IMR-90 (cell line): Measurements from ENCODE around the gene EXOC2. TPM values are rescaled to one million over a fixed set of nuclear protein-coding genes. Genes with fewer than 3 reads are reported as not detected.

Experiments
- ATAC-seq: fragments of 200-7000 bp; cut with Tn5 transposase; 2 replicates; pipeline ENCODE4 v1.9.1; 2020; ENCODE audit warnings: low read depth, mild to moderate bottlenecking, moderate library complexity
- BruUV-seq: library from RNA; stranded (reverse); fragments of 400-500 nt; replicated peaks from 2 replicates; lab custom pipeline; 2021; lab: Mats Ljungman, UMichigan
- CTCF ChIA-PET: fragments of 300-600 bp; formaldehyde crosslinking; extraction: SDS; loops from one replicate; lab custom pipeline; 2021; ENCODE audit warnings: antibody characterized with exemption; lab: Yijun Ruan, JAX
- POLR2A ChIA-PET: fragments of 300-600 bp; sonication (Branson Sonifier 250); formaldehyde crosslinking; loops from one replicate; lab custom pipeline; 2022; ENCODE audit warnings: antibody characterized with exemption; ENCODE audit not compliant: unreplicated experiment; lab: Charles Lee
- DNase-seq: peaks from one replicate; pipeline ENCODE4 v3.0.0; 2013
- H2AFZ ChIP-seq: replicated peaks from 2 replicates; pipeline ENCODE3; 2013; ENCODE audit warnings: low read length, mild to moderate bottlenecking; ENCODE audit not compliant: poor library complexity
- H2AK5ac ChIP-seq: 2 replicates; pipeline ENCODE4 v1.6.1; 2013; ENCODE audit warnings: low read depth, low read length, inconsistent platforms
- H2AK9ac ChIP-seq: replicated peaks from 2 replicates; pipeline ENCODE3; 2013; ENCODE audit warnings: mild to moderate bottlenecking, low read depth, low read length, moderate library complexity; ENCODE audit not compliant: poor library complexity
- H2BK120ac ChIP-seq: 2 replicates; pipeline ENCODE4 v1.6.1; 2013; ENCODE audit warnings: low read depth, low read length, inconsistent platforms
- H2BK15ac ChIP-seq: 3 replicates; pipeline ENCODE4 v1.6.1; 2013; ENCODE audit warnings: low read depth, low read length, inconsistent platforms
- H2BK20ac ChIP-seq: 2 replicates; pipeline ENCODE4 v1.6.1; 2013; ENCODE audit warnings: low read depth, mild to moderate bottlenecking, inconsistent platforms, low read length, moderate library complexity
- H2BK5ac ChIP-seq: 2 replicates; pipeline ENCODE4 v1.6.1; 2013; ENCODE audit warnings: mild to moderate bottlenecking, low read depth, low read length, inconsistent platforms; ENCODE audit not compliant: poor library complexity, severe bottlenecking
- H3K14ac ChIP-seq: replicated peaks from 2 replicates; pipeline ENCODE4 v1.6.1; 2013; ENCODE audit warnings: low read depth, low read length, inconsistent platforms
- H3K18ac ChIP-seq: 2 replicates; pipeline ENCODE4 v1.6.1; 2013; ENCODE audit warnings: low read depth, low read length, control low read depth
- H3K23ac ChIP-seq: 2 replicates; pipeline ENCODE4 v1.6.1; 2013; ENCODE audit warnings: low read depth, low read length, inconsistent platforms
- H3K27ac ChIP-seq: 2 replicates; pipeline ENCODE4 v1.5.1; 2013; ENCODE audit warnings: mild to moderate bottlenecking, control low read depth, low read length; ENCODE audit not compliant: insufficient read depth
- H3K27me3 ChIP-seq: 2 replicates; pipeline ENCODE4 v1.6.1; 2013; ENCODE audit warnings: low read length; ENCODE audit not compliant: control insufficient read depth, insufficient read depth
- H3K36me3 ChIP-seq: 2 replicates; pipeline ENCODE4 v1.6.1; 2013; ENCODE audit warnings: low read length, mixed read lengths; ENCODE audit not compliant: control insufficient read depth, insufficient read depth
- H3K4ac ChIP-seq: 2 replicates; pipeline ENCODE4 v1.6.1; 2013; ENCODE audit warnings: low read depth, low read length, inconsistent platforms
- H3K4me1 ChIP-seq: 2 replicates; pipeline ENCODE4 v1.6.1; 2013; ENCODE audit warnings: low read length, mixed read lengths; ENCODE audit not compliant: control insufficient read depth, insufficient read depth
- H3K4me2 ChIP-seq: 2 replicates; pipeline ENCODE4 v1.6.1; 2013; ENCODE audit warnings: low read depth, mild to moderate bottlenecking, control low read depth, low read length, moderate library complexity
- H3K4me3 ChIP-seq: 2 replicates; pipeline ENCODE4 v1.5.1; 2013; ENCODE audit warnings: low read depth, mild to moderate bottlenecking, control low read depth, low read length, moderate library complexity; ENCODE audit not compliant: insufficient read depth
- H3K56ac ChIP-seq: 2 replicates; pipeline ENCODE4 v1.6.1; 2013; ENCODE audit warnings: low read length, inconsistent platforms; ENCODE audit not compliant: insufficient read depth; ENCODE audit errors: extremely low read depth
- H3K79me1 ChIP-seq, 2 experiments: 2 replicates each; pipeline ENCODE4 v1.6.1; 2013; ENCODE audit warnings: low read length in 2 of 2, inconsistent platforms in 1 of 2, low read depth in 1 of 2
- H3K9ac ChIP-seq: 2 replicates; pipeline ENCODE4 v1.6.1; 2013; ENCODE audit warnings: low read depth, low read length, control low read depth
- H3K9me1 ChIP-seq: 2 replicates; pipeline ENCODE4 v1.6.1; 2013; ENCODE audit warnings: low read length, inconsistent platforms; ENCODE audit not compliant: insufficient read depth
- H3K9me3 ChIP-seq: 2 replicates; pipeline ENCODE4 v1.6.1; 2013; ENCODE audit warnings: low read length; ENCODE audit not compliant: control insufficient read depth, insufficient read depth
- H4K20me1 ChIP-seq: 2 replicates; pipeline ENCODE4 v1.6.1; 2013; ENCODE audit warnings: low read length, inconsistent platforms; ENCODE audit not compliant: insufficient read depth
- H4K5ac ChIP-seq: 2 replicates; pipeline ENCODE4 v1.6.1; 2013; ENCODE audit warnings: mild to moderate bottlenecking, low read depth, low read length, control low read depth
- H4K8ac ChIP-seq, 2 experiments: 2 replicates each; pipeline ENCODE4 v1.6.1; 2013; ENCODE audit warnings: low read depth in 2 of 2, low read length in 2 of 2, control low read depth in 1 of 2, inconsistent platforms in 1 of 2
- H4K91ac ChIP-seq: 2 replicates; pipeline ENCODE4 v1.6.1; 2013; ENCODE audit warnings: low read depth, low read length, inconsistent platforms; ENCODE audit not compliant: insufficient read depth
- CEBPB ChIP-seq: IDR thresholded peaks from 2 replicates; pipeline ENCODE4 v1.6.1; 2012; ENCODE audit warnings: low read depth, low read length, improper control_type of control experiment
- MXI1 ChIP-seq: IDR thresholded peaks from 2 replicates; pipeline ENCODE4 v1.6.1; 2012; ENCODE audit warnings: low read depth, mild to moderate bottlenecking, low read length, moderate library complexity, borderline replicate concordance
- POLR2A ChIP-seq: IDR thresholded peaks from 2 replicates; pipeline ENCODE4 v1.6.1; 2012; ENCODE audit warnings: mild to moderate bottlenecking, low read depth, low read length
- WGBS, 2 experiments: methylation state at CpG; one replicate each; pipeline versions ENCODE4 v1.1.5 to v1.1.7; 2013; ENCODE audit warnings: missing lambda C conversion rate in 2 of 2; ENCODE audit not compliant: insufficient read length in 1 of 2; ENCODE audit errors: extremely low coverage in 2 of 2; 5-methylcytosine and 5-hydroxymethylcytosine counted together
- dilution Hi-C: fragments of 300-500 bp; cut with HindIII; formaldehyde crosslinking; loops from one replicate; pipeline ENCODE4 v1.14.3; 2018; ENCODE audit warnings: low sequenced_read_pairs; ENCODE audit not compliant: unreplicated experiment
- in situ Hi-C: fragments of 300-500 bp; cut with MboI; formaldehyde crosslinking; loops from 3 replicates; pipeline ENCODE4 v1.14.3; 2019; ENCODE audit warnings: low sequenced_read_pairs, inconsistent platforms, mixed read lengths
- intact Hi-C: fragments of 100-400 bp; cut with micrococcal nuclease; formaldehyde crosslinking; loops from 2 replicates; pipeline ENCODE4 v1.10.0; 2022
- polyA plus RNA-seq, 3 experiments: library from polyadenylated mRNA; depleted of rRNA; stranded (reverse); fragments of >200 nt; gene quantifications; 2 replicates each; pipeline ENCODE4 v1.2.3, GENCODE V29; 2012; ENCODE audit warnings: low replicate concordance in 1 of 3
- total RNA-seq: library from RNA; depleted of rRNA; stranded (reverse); fragments of >200 nt; gene quantifications from 2 replicates; pipeline ENCODE4 v1.2.3, GENCODE V29; 2012

The EXOC2 gene
- total and polyA plus RNA-seq, 2 of the 4 experiments (the other 2 are of a cell fraction): 13.1 to 37.3 TPM

DNA sequence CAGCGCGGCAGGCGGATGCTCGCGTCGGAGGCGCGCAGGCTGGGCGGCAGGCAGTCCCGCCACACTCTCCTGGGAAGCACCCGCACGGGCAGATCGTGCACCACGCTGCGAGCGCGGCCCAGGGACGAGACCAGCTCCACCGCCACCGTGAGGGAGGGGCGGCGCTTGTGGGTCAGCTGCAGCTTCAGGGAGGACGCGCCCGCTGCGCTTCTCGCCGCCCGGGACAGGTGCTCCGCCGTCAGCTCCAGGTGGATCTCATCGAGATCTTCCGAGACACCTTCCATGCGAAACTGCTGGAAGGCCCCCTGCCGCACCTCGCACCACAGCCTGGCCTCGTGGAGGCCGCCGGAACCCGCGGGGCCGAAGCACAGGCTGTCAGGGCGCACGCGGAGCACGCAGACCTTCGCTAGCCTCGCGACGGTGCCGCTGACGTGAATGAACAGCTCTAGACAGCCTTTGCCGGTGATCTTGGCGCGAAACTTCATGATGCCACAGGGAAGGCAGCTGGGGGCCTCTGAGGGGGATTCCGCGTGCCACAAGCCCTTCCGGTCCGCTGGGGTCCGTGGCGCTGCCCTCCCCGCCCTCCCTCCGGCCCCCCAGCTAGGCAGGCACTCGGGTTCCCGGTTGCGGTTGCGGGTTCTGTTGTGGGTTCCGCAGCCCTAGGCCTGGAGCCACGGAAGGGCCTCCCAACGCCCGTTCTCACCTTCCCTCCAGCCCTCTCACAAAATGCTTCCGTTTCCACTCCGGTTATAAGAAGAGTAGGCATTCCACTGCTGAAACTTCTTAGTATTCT is 36.3 kb downstream of the EXOC2 start, which contains the start of gene HUS1B:
Gene HUS1B (minus strand): TSS at position 641 of the 793 bp plus-strand sequence. CDS start 156 bp downstream, at position 485.
- POLR2A ChIA-PET: no interaction called here
- H3K56ac ChIP-seq: no peak within 1 kb of the TSS
- H2AFZ ChIP-seq: no peak within 1 kb of the TSS
- 95% methylated on average over 48 of the region's 73 CpGs; no CpG with 5 or more reads in 1 of the 2 experiments for WGBS, 2 experiments
- no peak within 1 kb of the TSS for H3K4me2 ChIP-seq
- CTCF ChIA-PET: interaction anchor here (0.6 kb wide), 1 partner anchor 14 kb away, joined by 3 read pairs; no protein-coding TSS in a partner anchor
- no peak within 1 kb of the TSS for H2BK120ac ChIP-seq
- H3K36me3 ChIP-seq: peaks cover 7% of the 10 kb centered on the region; the same call in 1 of the 2 replicates
- H2AK5ac ChIP-seq: no peak within 1 kb of the TSS
- DNase-seq (no peak), ATAC-seq (no peak)
- dilution Hi-C loops (no loop called here), in situ Hi-C loops (no loop called here), intact Hi-C loops (no loop called here)
- H3K79me1 ChIP-seq: peaks cover 22 to 58% of the 10 kb centered on the region in 2 experiments
- no peak within 1 kb of the TSS for H3K4me3 ChIP-seq
- no peak within 1 kb of the TSS for H4K8ac ChIP-seq
- H2AK9ac ChIP-seq: no peak within 1 kb of the TSS
- no peak within 1 kb of the TSS for H3K18ac ChIP-seq
- H2BK20ac ChIP-seq: no peak within 1 kb of the TSS
- no peaks in the 10 kb centered on the region for H3K9me1 ChIP-seq
- H4K91ac ChIP-seq: no peak within 1 kb of the TSS
- no peak within 1 kb of the TSS for H3K4ac ChIP-seq
- no peaks in the 10 kb centered on the region for H3K9me3 ChIP-seq
- H4K5ac ChIP-seq: no peak within 1 kb of the TSS
- no peak within 1 kb of the TSS for H3K27ac ChIP-seq
- H3K9ac ChIP-seq: no peak within 1 kb of the TSS
- H3K27me3 ChIP-seq: no peaks in the 10 kb centered on the region
- TF ChIP-seq MXI1 (no peak), CEBPB (no peak), POLR2A (no peak)
- H2BK15ac ChIP-seq: 0 out of 3 replicates have a peak within 1 kb of the TSS, but pooled peaks have one; percentile 17
- peak within 1 kb of the TSS; percentile 35 for H2BK5ac ChIP-seq
- peaks cover 12% of the 10 kb centered on the region; the same call in 1 of the 2 replicates for H4K20me1 ChIP-seq
- H3K14ac ChIP-seq: no peak within 1 kb of the TSS
- peaks cover 5% of the 10 kb centered on the region for H3K4me1 ChIP-seq
- no peak within 1 kb of the TSS for H3K23ac ChIP-seq
- BruUV-seq: no TSS peak
